ENCODE data around the gene CYP4F12. TPM values are rescaled to one million over a fixed set of nuclear protein-coding genes. Genes with fewer than 3 reads are reported as not detected.

Gene CYP4F12
- total and polyA plus RNA-seq, 4 donors, result 0.85 to 4.2 (median 3.1) TPM

GRCh38 chr19:15629003-15629880, 43.6 kb upstream of the CYP4F12 start:
- H3K27ac ChIP-seq (ENCODE audit: low read depth in 1 of 2, low read length in 1 of 2), result no peak overlapping the region
- H3K9me3 ChIP-seq (ENCODE audit: control insufficient read depth in 4 of 4, insufficient read depth in 3 of 4, low read length in 3 of 4), result no peaks in the 10 kb centered on the region
- peak; percentile 90 for TF ChIP-seq CTCF (IDR thresholded peaks at IDR 0.05; ENCODE audit: control extremely low read depth, extremely low read depth)
- DNase-seq, result peak; percentile 54 to 75 (median 60)
- H3K36me3 ChIP-seq (ENCODE audit: control insufficient read depth in 4 of 4, insufficient read depth in 4 of 4, low read length in 4 of 4), result no peaks in the 10 kb centered on the region
- H3K27me3 ChIP-seq (ENCODE audit: control insufficient read depth in 3 of 3, insufficient read depth in 3 of 3, low read length in 2 of 3), result no peaks in the 10 kb centered on the region
- H3K4me1 ChIP-seq (ENCODE audit: control insufficient read depth in 5 of 5, insufficient read depth in 5 of 5, low read length in 5 of 5), result no peaks in the 10 kb centered on the region
- no peak overlapping the region for H3K9ac ChIP-seq (ENCODE audit: insufficient read depth in 1 of 2, low read length in 2 of 2)
- WGBS, 2 donors, result 6 to 14% methylated on average over 25 of the region's 25 CpGs
- no peak overlapping the region for H3K4me3 ChIP-seq
- no peak for ATAC-seq (ENCODE audit: insufficient read depth, low FRiP score)

GRCh38 chr19:15631817-15632216, 41.1 kb upstream of the CYP4F12 start:
- no peak overlapping the region for H3K9ac ChIP-seq (ENCODE audit: insufficient read depth in 1 of 2, low read length in 2 of 2)
- H3K36me3 ChIP-seq (ENCODE audit: control insufficient read depth in 4 of 4, insufficient read depth in 4 of 4, low read length in 4 of 4), result no peaks in the 10 kb centered on the region
- H3K4me1 ChIP-seq (ENCODE audit: control insufficient read depth in 5 of 5, insufficient read depth in 5 of 5, low read length in 5 of 5), result no peaks in the 10 kb centered on the region
- H3K27me3 ChIP-seq (ENCODE audit: control insufficient read depth in 3 of 3, insufficient read depth in 3 of 3, low read length in 2 of 3), result no peaks in the 10 kb centered on the region
- no peaks in the 10 kb centered on the region for H3K9me3 ChIP-seq (ENCODE audit: control insufficient read depth in 4 of 4, insufficient read depth in 3 of 4, low read length in 3 of 4)
- DNase-seq (peak in 2 of 3 donors; percentile 7 to 17), ATAC-seq (ENCODE audit: insufficient read depth, low FRiP score) (no peak)
- 0 to 2% methylated on average over 5 to 9 of the region's 9 CpGs for WGBS, 2 donors
- TF ChIP-seq CTCF (IDR thresholded peaks at IDR 0.05; ENCODE audit: control extremely low read depth, extremely low read depth), result no peak
- H3K4me3 ChIP-seq, result no peak overlapping the region
- H3K27ac ChIP-seq (ENCODE audit: low read depth in 1 of 2, low read length in 1 of 2), result no peak overlapping the region

GRCh38 chr19:15633082-15633835, 39.6 kb upstream of the CYP4F12 start:
- H3K4me3 ChIP-seq, result no peak overlapping the region
- H3K4me1 ChIP-seq (ENCODE audit: control insufficient read depth in 5 of 5, insufficient read depth in 5 of 5, low read length in 5 of 5), result no peaks in the 10 kb centered on the region
- H3K27me3 ChIP-seq (ENCODE audit: control insufficient read depth in 3 of 3, insufficient read depth in 3 of 3, low read length in 2 of 3), result no peaks in the 10 kb centered on the region
- no peak overlapping the region for H3K9ac ChIP-seq (ENCODE audit: insufficient read depth in 1 of 2, low read length in 2 of 2)
- WGBS, 2 donors, result 28 to 37% methylated on average over 5 of the region's 5 CpGs
- TF ChIP-seq CTCF (IDR thresholded peaks at IDR 0.05; ENCODE audit: control extremely low read depth, extremely low read depth), result no peak
- peaks cover 0 to 2% (median 0%) of the 10 kb centered on the region in 4 donors for H3K9me3 ChIP-seq (ENCODE audit: control insufficient read depth in 4 of 4, insufficient read depth in 3 of 4, low read length in 3 of 4)
- DNase-seq, result no peak
- H3K36me3 ChIP-seq (ENCODE audit: control insufficient read depth in 4 of 4, insufficient read depth in 4 of 4, low read length in 4 of 4), result no peaks in the 10 kb centered on the region
- no peak overlapping the region for H3K27ac ChIP-seq (ENCODE audit: low read depth in 1 of 2, low read length in 1 of 2)
- no peak for ATAC-seq (ENCODE audit: insufficient read depth, low FRiP score)

All from lung (tissue), 12 donors.